SK-N-SH (cell line): ENCODE data around the gene NDUFAF8. TPM values are rescaled to one million over a fixed set of nuclear protein-coding genes. Genes with fewer than 3 reads are reported as not detected.

Experiments used
- CTCF ChIA-PET: fragments of 300-600, 350-600 bp; formaldehyde crosslinking; extraction: SDS; loops from one replicate; lab custom pipeline; 2021; lab: Yijun Ruan, JAX
- POLR2A ChIA-PET: fragments of 350-600 bp; sonication (Branson Sonifier 250); formaldehyde crosslinking; extraction: SDS; loops from one replicate; lab custom pipeline; 2020; ENCODE audit warnings: antibody characterized with exemption, inconsistent platforms; lab: Yijun Ruan, JAX
- DNase-seq: peaks from one replicate; pipeline ENCODE4 v3.0.0; 2012
- H2AFZ ChIP-seq: fragments of 200-600 bp; sonication (generic); 2 replicates; pipeline ENCODE4 v1.8.1; 2016; ENCODE audit warnings: antibody characterized with exemption, mild to moderate bottlenecking, low read depth
- H3F3A ChIP-seq: fragments of 200-600 bp; sonication (generic); replicated peaks from 2 replicates; pipeline ENCODE3; 2016; ENCODE audit warnings: antibody characterized with exemption, mild to moderate bottlenecking; ENCODE audit not compliant: insufficient read depth
- H3K27ac ChIP-seq, 2 experiments: fragments of 200-500 bp in 1 of 2; fragments of 200-600 bp in 1 of 2; sonication (Bioruptor generic) in 1 of 2; sonication (generic), shearing (Covaris generic) in 1 of 2; 2 replicates each; pipeline versions ENCODE4 v1.5.1 to v1.6.1; 2014 to 2016; ENCODE audit warnings: low read depth in 2 of 2, inconsistent platforms in 1 of 2, low read length in 1 of 2, mild to moderate bottlenecking in 1 of 2, mixed read lengths in 1 of 2
- H3K27me3 ChIP-seq: fragments of 200-600 bp; sonication (generic), shearing (Covaris generic); 2 replicates; pipeline ENCODE4 v1.6.1; 2016; ENCODE audit warnings: mixed run types; ENCODE audit not compliant: insufficient read depth
- H3K36me3 ChIP-seq, 2 experiments: fragments of 200-500 bp in 1 of 2; fragments of 200-600 bp in 1 of 2; sonication (Bioruptor generic) in 1 of 2; sonication (generic) in 1 of 2; replicated peaks in 1 of 2; 2 replicates each; pipeline versions ENCODE3 to v1.5.1; 2014 to 2016; ENCODE audit warnings: low read length in 1 of 2, mild to moderate bottlenecking in 1 of 2; ENCODE audit not compliant: insufficient read depth in 2 of 2, control insufficient read depth in 1 of 2
- H3K4me1 ChIP-seq, 2 experiments: fragments of 200-500 bp in 1 of 2; fragments of 200-600 bp in 1 of 2; sonication (Bioruptor generic) in 1 of 2; sonication (generic), shearing (Covaris generic) in 1 of 2; 2 replicates each; pipeline versions ENCODE4 v1.5.1 to v1.6.1; 2014 to 2016; ENCODE audit warnings: low read depth in 1 of 2, low read length in 1 of 2, mixed run types in 1 of 2; ENCODE audit not compliant: insufficient read depth in 2 of 2, control insufficient read depth in 1 of 2
- H3K4me2 ChIP-seq: fragments of 200-600 bp; sonication (generic), shearing (Covaris generic); 2 replicates; pipeline ENCODE4 v1.6.1; 2017; ENCODE audit warnings: mixed run types
- H3K4me3 ChIP-seq, 2 experiments: fragments of 200-500 bp in 1 of 2; fragments of 200-600 bp in 1 of 2; sonication (Bioruptor generic) in 1 of 2; sonication (generic), shearing (Covaris generic) in 1 of 2; 2 replicates each; pipeline versions ENCODE4 v1.5.1 to v1.8.1; 2014 to 2016; ENCODE audit warnings: low read depth in 2 of 2, inconsistent platforms in 1 of 2, low read length in 1 of 2, mild to moderate bottlenecking in 1 of 2, mixed read lengths in 1 of 2, moderate library complexity in 1 of 2
- H3K79me2 ChIP-seq: fragments of 200-600 bp; sonication (generic); 2 replicates; pipeline ENCODE4 v1.8.1; 2017; ENCODE audit warnings: mild to moderate bottlenecking; ENCODE audit not compliant: insufficient read depth
- H3K9ac ChIP-seq: fragments of 200-600 bp; sonication (generic); 2 replicates; pipeline ENCODE4 v1.6.1; 2017; ENCODE audit warnings: mixed run types
- H3K9me2 ChIP-seq: fragments of 200-600 bp; sonication (generic); 2 replicates; pipeline ENCODE4 v1.6.1; 2017; ENCODE audit warnings: mixed run types
- H3K9me3 ChIP-seq: fragments of 200-600 bp; sonication (generic); 2 replicates; pipeline ENCODE4 v1.6.1; 2017; ENCODE audit warnings: mixed run types, mild to moderate bottlenecking, moderate library complexity
- H4K20me1 ChIP-seq: fragments of 200-600 bp; sonication (generic); 2 replicates; pipeline ENCODE4 v1.6.1; 2017; ENCODE audit warnings: mild to moderate bottlenecking, mixed run types; ENCODE audit not compliant: insufficient read depth
- CHD2 ChIP-seq: fragments of 150-350 bp; IDR thresholded peaks from 2 replicates; pipeline ENCODE4 v1.6.1; 2018; ENCODE audit warnings: low read length; ENCODE audit not compliant: partially characterized antibody
- ELF1 ChIP-seq: IDR thresholded peaks from 2 replicates; pipeline ENCODE4 v1.4.0; 2012
- FOSL2 ChIP-seq: IDR thresholded peaks from 2 replicates; pipeline ENCODE4 v1.4.0; 2012; ENCODE audit warnings: low read depth, mild to moderate bottlenecking, moderate library complexity, borderline replicate concordance
- FOXJ3 ChIP-seq: sonication (generic); formaldehyde crosslinking; IDR thresholded peaks from 2 replicates; pipeline ENCODE4 v1.5.1; 2020; ENCODE audit warnings: mild to moderate bottlenecking, missing genetic modification reagents
- GATA2 ChIP-seq: sonication (generic); formaldehyde crosslinking; IDR thresholded peaks from 2 replicates; pipeline ENCODE4 v1.5.0; 2020; ENCODE audit warnings: mild to moderate bottlenecking, missing genetic modification reagents
- IRF3 ChIP-seq: fragments of 150-350 bp; IDR thresholded peaks from 2 replicates; pipeline ENCODE4 v1.6.1; 2016; ENCODE audit warnings: mild to moderate bottlenecking, low read depth, low read length
- JUND ChIP-seq: IDR thresholded peaks from 2 replicates; pipeline ENCODE4 v1.4.0; 2012
- MAX ChIP-seq: IDR thresholded peaks from 2 replicates; pipeline ENCODE4 v1.4.0; 2012; ENCODE audit warnings: low read depth
- MEF2A ChIP-seq: IDR thresholded peaks from 2 replicates; pipeline ENCODE4 v1.4.0; 2012; ENCODE audit warnings: low read depth, borderline replicate concordance
- MXI1 ChIP-seq: IDR thresholded peaks from 2 replicates; pipeline ENCODE4 v1.6.1; 2012; ENCODE audit warnings: mild to moderate bottlenecking, low read depth, low read length, improper control_type of control experiment
- PBX3 ChIP-seq: IDR thresholded peaks from 2 replicates; pipeline ENCODE4; 2012
- RAD21 ChIP-seq: IDR thresholded peaks from 2 replicates; pipeline ENCODE4 v1.6.1; 2012; ENCODE audit warnings: mild to moderate bottlenecking, low read length
- RCOR1 ChIP-seq: fragments of 150-350 bp; IDR thresholded peaks from 2 replicates; pipeline ENCODE4 v1.6.1; 2017; ENCODE audit warnings: antibody characterized with exemption, low read length
- RFX5 ChIP-seq: IDR thresholded peaks from 2 replicates; pipeline ENCODE4 v1.6.1; 2012; ENCODE audit warnings: mild to moderate bottlenecking, improper control_type of control experiment, low read length
- RXRA ChIP-seq: IDR thresholded peaks from 2 replicates; pipeline ENCODE4 v1.4.0; 2012; ENCODE audit warnings: low read depth, mild to moderate bottlenecking, borderline replicate concordance
- TAF1 ChIP-seq: IDR thresholded peaks from 2 replicates; pipeline ENCODE4 v1.6.1; 2012; ENCODE audit warnings: low read depth, mild to moderate bottlenecking, low read length, moderate library complexity, borderline replicate concordance
- USF1 ChIP-seq: IDR thresholded peaks from 2 replicates; pipeline ENCODE4 v1.4.0; 2012; ENCODE audit warnings: low read depth, borderline replicate concordance
- USF2 ChIP-seq: fragments of 150-350 bp; IDR thresholded peaks from 2 replicates; pipeline ENCODE4 v1.6.1; 2017; ENCODE audit warnings: antibody characterized with exemption, low read length, low read depth, borderline replicate concordance
- YY1 ChIP-seq: IDR thresholded peaks from 2 replicates; pipeline ENCODE4 v1.4.0; 2012; ENCODE audit warnings: low read depth, mild to moderate bottlenecking
- WGBS: methylation state at CpG from one replicate; pipeline ENCODE4 v1.1.6; 2017; ENCODE audit warnings: low lambda C conversion rate; 5-methylcytosine and 5-hydroxymethylcytosine counted together
- polyA plus RNA-seq, 3 experiments: library from polyadenylated mRNA; depleted of rRNA; stranded (reverse); fragments of >200 nt; gene quantifications; 2 replicates each; pipeline ENCODE4 v1.2.3, GENCODE V29; 2012

NDUFAF8 gene
- polyA plus RNA-seq, 1 of the 3 experiments (the other 2 are of a cell fraction), result 229 TPM

GRCh38 chr17:81245665-81246342, 6.7 kb downstream of the NDUFAF8 start:
- Histone ChIP-seq H3K4me1 (peaks cover 0 to 36% of the 10 kb centered on the region in 2 experiments; a peak in 1 of 4 replicates), H3K9me2 (no peaks in the 10 kb centered on the region), H3K79me2 (peaks cover 15% of the 10 kb centered on the region; the same call in 1 of the 2 replicates), H4K20me1 (peaks cover 13% of the 10 kb centered on the region), H3F3A (peaks cover 4% of the 10 kb centered on the region), H3K27me3 (no peaks in the 10 kb centered on the region), H3K4me3 (no peak overlapping the region), H3K27ac (peak overlapping the region in 1 of 2 experiments; percentile 62; a peak in 1 of 4 replicates), H3K9ac (no peak overlapping the region), H2AFZ (no peak overlapping the region), H3K36me3 (peaks cover 17 to 53% of the 10 kb centered on the region in 2 experiments), H3K4me2 (no peak overlapping the region), H3K9me3 (no peaks in the 10 kb centered on the region)
- TF ChIP-seq PBX3, result no peak
- TF ChIP-seq IRF3, result no peak
- no peak for TF ChIP-seq MEF2A
- WGBS, result 95% methylated on average over 29 of the region's 37 CpGs
- ChIA-PET CTCF (interaction anchor here (0.7 to 12.8 kb wide), 5 partner anchors 9 to 222 kb away, joined by 3 to 133 read pairs (median 3); no protein-coding TSS in a partner anchor), POLR2A (interaction anchor here (1.1 kb wide), 1 partner anchor 239 kb away, joined by 3 read pairs; no protein-coding TSS in a partner anchor)
- DNase-seq, result no peak

- Histone ChIP-seq H3F3A (peaks cover 4% of the 10 kb centered on the region), H3K4me1 (peaks cover 0 to 35% of the 10 kb centered on the region in 2 experiments; a peak in 1 of 4 replicates), H3K9me2 (no peaks in the 10 kb centered on the region), H3K36me3 (peaks cover 20 to 53% of the 10 kb centered on the region in 2 experiments), H3K9ac (no peak overlapping the region), H3K79me2 (peaks cover 10% of the 10 kb centered on the region; the same call in 1 of the 2 replicates), H3K4me2 (no peak overlapping the region), H2AFZ (no peak overlapping the region), H3K9me3 (no peaks in the 10 kb centered on the region), H3K27ac (no peak overlapping the region), H3K27me3 (no peaks in the 10 kb centered on the region), H4K20me1 (peaks cover 13% of the 10 kb centered on the region), H3K4me3 (no peak overlapping the region)
- TF ChIP-seq YY1 (no peak), JUND (no peak), FOSL2 (no peak), RFX5 (no peak), USF2 (no peak), CHD2 (no peak), USF1 (no peak), PBX3 (no peak), RCOR1 (no peak), RAD21 (no peak), MAX (no peak), RXRA (no peak), FOXJ3 (CRISPR knock-in tag) (no peak), TAF1 (no peak), ELF1 (no peak), MXI1 (no peak), GATA2 (CRISPR knock-in tag) (no peak)
- ChIA-PET POLR2A (no interaction called here), CTCF (interaction anchor here (1.2 to 2.6 kb wide), 2 partner anchors 8 to 104 kb away, joined by 3 to 11 read pairs; no protein-coding TSS in a partner anchor)
- DNase-seq, result no peak
- 100% methylated on average over 6 of the region's 10 CpGs for WGBS
Observed at GRCh38 chr17:81246343-81246670, 7.2 kb downstream of the NDUFAF8 start.
